ENCODE data around the gene NOS1AP.

- TF ChIP-seq CTCF (IDR thresholded peaks at IDR 0.05) (no peak), POLR2A (IDR thresholded peaks at IDR 0.05) (no peak)
Observed at GRCh38 chr1:162359523-162360236, 290.2 kb downstream of the NOS1AP start.

All from body of pancreas (tissue), 4 donors.